A549 treated with AZD2906 at 1 μM for 4 hours (cell line): ENCODE results near the gene MT2A. TPM values are rescaled to one million over a fixed set of nuclear protein-coding genes. Genes with fewer than 3 reads are reported as not detected.

ENCODE experiments used
- total RNA-seq: library from RNA; stranded (reverse); fragments of 200-300 nt; extraction: Qiagen RNA extraction; gene quantifications from 5 replicates; pipeline ENCODE4 v1.2.3, GENCODE V29; 2022

The MT2A gene
- 2,240 to 3,417 TPM (median 2,786 TPM) in 5 replicates for total RNA-seq

GRCh38 chr16:56608043-56608875, at the start of gene MT2A:
Gene MT2A (plus strand): TSS chr16:56608584. CDS start chr16:56608656, 72 bp downstream.

GRCh38 chr16:56564793-56565477, 43.4 kb upstream of the MT2A start, which contains the start of gene MT4:
Gene MT4 (plus strand): TSS chr16:56565073. CDS start chr16:56565129, 56 bp downstream.

GRCh38 chr16:56589141-56590039, 19.0 kb upstream of the MT2A start, which contains the start of gene MT3:
Gene MT3 (plus strand): TSS chr16:56589528. CDS start chr16:56589591, 63 bp downstream.

GRCh38 chr16:56625140-56625942, 17.0 kb downstream of the MT2A start, which contains the start of gene MT1E:
Gene MT1E (plus strand): TSS chr16:56625781. CDS start chr16:56625852, 71 bp downstream.

GRCh38 chr16:56632156-56632847, 23.9 kb downstream of the MT2A start, which contains the start of gene MT1M:
Gene MT1M (plus strand): TSS chr16:56632659. CDS start chr16:56632732, 73 bp downstream.

GRCh38 chr16:56637814-56638750, 29.7 kb downstream of the MT2A start, which contains the start of gene MT1A:
Gene MT1A (plus strand): TSS chr16:56638666. CDS start chr16:56638739, 73 bp downstream.

GRCh38 chr16:56651586-56651985, 43.2 kb downstream of the MT2A start, which contains the start of gene MT1B:
Gene MT1B (plus strand): TSS chr16:56651886. CDS start chr16:56651954, 68 bp downstream.

GRCh38 chr16:56657555-56658326, 49.4 kb downstream of the MT2A start, which contains the start of gene MT1F:
Gene MT1F (plus strand): TSS chr16:56657959. CDS start chr16:56658059, 100 bp downstream.

Other genes with a start within 250 kb of the MT2A start
- gene AMFR, start 183.0 kb upstream of the MT2A start, total RNA-seq = 65.1 to 70.7 TPM (median 67.4 TPM) in 5 replicates
- gene NUDT21, start 157.3 kb upstream of the MT2A start, total RNA-seq = 104 to 124 TPM (median 111 TPM) in 5 replicates
- 70.3 to 110 TPM (median 77.4 TPM) in 5 replicates for gene OGFOD1, start 157.0 kb upstream of the MT2A start, total RNA-seq
- 15.8 to 32.7 TPM (median 22.1 TPM) in 5 replicates for gene BBS2, start 88.6 kb upstream of the MT2A start, total RNA-seq
- not detected in 5 replicates for gene MT4, start 43.5 kb upstream of the MT2A start, total RNA-seq
- gene MT3, start 19.1 kb upstream of the MT2A start, total RNA-seq = 0.41 to 0.88 TPM (median 0.79 TPM) in 5 replicates
- 0.15 to 0.21 TPM in 2 of 5 replicates, not detected in the others for gene MT1E, start 17.2 kb downstream of the MT2A start, total RNA-seq
- 0.09 to 0.17 TPM in 2 of 5 replicates, not detected in the others for gene MT1M, start 24.1 kb downstream of the MT2A start, total RNA-seq
- gene MT1A, start 30.1 kb downstream of the MT2A start, total RNA-seq = 30.1 to 42.3 TPM (median 34.0 TPM) in 5 replicates
- gene MT1B, start 43.3 kb downstream of the MT2A start, total RNA-seq = 0.38 to 0.92 TPM (median 0.76 TPM) in 4 of 5 replicates, not detected in the other
- gene MT1F, start 49.4 kb downstream of the MT2A start, total RNA-seq = 16.6 to 30.8 TPM (median 20.1 TPM) in 5 replicates
- gene MT1G, start 59.5 kb downstream of the MT2A start, total RNA-seq = not detected in 5 replicates
- gene MT1H, start 61.2 kb downstream of the MT2A start, total RNA-seq = not detected in 5 replicates
- 569 to 951 TPM (median 792 TPM) in 5 replicates for gene MT1X, start 73.9 kb downstream of the MT2A start, total RNA-seq
- gene NUP93, start 121.5 kb downstream of the MT2A start, total RNA-seq = 82.1 to 106 TPM (median 104 TPM) in 5 replicates